GM18508 (cell line): ENCODE results near the gene GPR78.

Experiments used
- ATAC-seq: cut with Tn5 transposase; IDR thresholded peaks from one replicate; pipeline ENCODE4 v1.9.1; 2021; ENCODE audit warnings: moderate number of reproducible peaks; ENCODE audit not compliant: insufficient read depth, unreplicated experiment

The GPR78 gene, protein sequence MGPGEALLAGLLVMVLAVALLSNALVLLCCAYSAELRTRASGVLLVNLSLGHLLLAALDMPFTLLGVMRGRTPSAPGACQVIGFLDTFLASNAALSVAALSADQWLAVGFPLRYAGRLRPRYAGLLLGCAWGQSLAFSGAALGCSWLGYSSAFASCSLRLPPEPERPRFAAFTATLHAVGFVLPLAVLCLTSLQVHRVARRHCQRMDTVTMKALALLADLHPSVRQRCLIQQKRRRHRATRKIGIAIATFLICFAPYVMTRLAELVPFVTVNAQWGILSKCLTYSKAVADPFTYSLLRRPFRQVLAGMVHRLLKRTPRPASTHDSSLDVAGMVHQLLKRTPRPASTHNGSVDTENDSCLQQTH

DNA sequence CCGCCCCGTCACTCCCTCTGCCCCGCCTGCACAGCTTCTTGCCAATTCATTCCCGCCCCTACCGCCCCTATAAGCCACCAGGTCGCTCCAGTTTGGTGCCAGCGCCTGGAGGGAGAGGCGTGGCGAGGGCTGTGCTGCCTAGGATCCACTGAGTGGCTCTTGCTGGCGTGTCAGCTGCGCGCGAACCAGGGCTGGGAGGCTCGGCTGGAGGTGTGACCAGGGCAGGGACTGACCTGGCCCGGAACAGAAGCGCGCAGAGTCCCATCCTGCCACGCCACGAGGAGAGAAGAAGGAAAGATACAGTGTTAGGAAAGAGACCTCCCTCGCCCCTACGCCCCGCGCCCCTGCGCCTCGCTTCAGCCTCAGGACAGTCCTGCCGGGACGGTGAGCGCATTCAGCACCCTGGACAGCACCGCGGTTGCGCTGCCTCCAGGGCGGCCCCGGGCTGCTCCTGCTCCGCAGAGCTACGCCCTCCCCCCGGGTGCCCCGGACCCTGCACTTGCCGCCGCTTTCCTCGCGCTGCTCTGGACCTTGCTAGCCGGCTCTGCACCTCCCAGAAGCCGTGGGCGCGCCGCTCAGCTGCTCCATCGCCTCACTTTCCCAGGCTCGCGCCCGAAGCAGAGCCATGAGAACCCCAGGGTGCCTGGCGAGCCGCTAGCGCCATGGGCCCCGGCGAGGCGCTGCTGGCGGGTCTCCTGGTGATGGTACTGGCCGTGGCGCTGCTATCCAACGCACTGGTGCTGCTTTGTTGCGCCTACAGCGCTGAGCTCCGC is at the start of gene GPR78:
Gene GPR78, plus strand, starts transcription at position 72 of the 773 bp plus-strand sequence. Its CDS starts 591 bp downstream, at position 663.
- ATAC-seq, result no peak

DNA sequence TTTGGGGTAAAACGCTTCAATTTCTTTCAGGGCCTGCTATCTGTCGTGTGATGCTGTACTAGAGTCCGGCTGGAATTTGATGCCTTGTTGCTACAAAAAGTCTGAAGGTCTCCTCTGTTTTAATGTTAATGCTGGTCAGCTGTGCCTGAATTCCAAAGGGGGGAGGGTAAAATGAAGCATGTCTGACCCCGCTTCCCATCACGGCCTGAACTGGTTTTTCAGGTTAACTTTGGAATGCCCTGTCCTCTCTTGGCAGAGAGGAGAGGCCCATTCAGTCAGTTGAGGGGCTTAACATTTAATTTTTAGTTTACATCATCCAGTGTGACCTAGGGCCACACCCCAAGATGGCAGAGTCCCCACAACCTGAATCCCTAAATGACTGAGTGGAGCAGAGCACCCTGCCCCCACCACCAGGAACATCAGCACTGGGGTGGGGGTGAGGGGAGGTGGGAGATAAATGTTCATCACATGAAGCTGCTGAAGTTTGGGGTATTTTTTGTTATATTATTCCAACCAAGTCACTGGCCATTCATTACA is 47.9 kb upstream of the GPR78 start:
- no peak for ATAC-seq

DNA sequence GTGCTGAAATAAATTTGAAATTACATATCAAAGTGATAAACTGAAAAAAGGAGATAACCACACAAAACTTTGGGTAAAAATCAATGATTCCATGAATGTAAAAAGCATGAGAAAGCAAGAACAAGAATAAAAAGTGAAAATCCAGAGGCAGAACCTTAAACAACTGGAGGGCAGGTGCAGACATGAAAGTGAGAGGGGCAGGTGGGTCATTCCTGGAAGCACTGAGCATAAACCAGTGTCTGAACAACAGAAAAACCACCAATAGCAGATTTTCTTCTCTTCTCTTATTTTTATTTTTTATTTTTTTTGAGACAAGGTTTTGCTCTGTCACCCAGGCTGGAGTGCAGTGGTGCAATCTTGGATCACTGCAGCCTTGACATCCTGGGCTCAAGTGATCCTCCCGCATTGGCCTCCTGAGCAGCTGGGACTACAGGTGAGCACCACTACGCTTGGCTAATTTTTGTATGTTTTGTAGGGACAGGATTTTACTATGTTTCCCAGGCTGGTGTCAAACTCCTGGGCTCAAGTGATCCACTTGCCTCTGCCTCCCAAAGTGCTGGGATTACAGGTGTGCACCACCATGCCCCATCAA is 46.8 kb upstream of the GPR78 start:
- no peak for ATAC-seq

DNA sequence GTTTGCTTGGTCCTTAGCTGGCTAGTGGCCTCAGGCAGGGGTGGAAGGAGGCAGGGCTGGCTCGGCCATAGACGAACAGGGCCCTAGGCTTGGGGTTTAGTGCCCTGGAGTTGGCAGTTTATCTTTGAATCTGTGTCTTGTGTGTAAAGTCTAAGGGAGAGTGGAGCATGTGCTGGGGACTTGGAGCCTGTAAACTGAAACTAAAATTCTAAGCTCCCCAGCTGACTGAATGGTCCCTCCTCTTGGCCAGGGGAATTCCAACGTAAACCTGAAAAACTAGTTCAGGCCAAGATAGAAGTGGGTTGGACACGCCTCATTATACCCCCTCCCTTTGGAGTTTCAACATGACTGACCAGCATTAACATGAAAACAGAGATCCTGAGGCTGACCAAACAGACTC is 46.1 kb upstream of the GPR78 start:
- ATAC-seq, result peak; percentile 85

DNA sequence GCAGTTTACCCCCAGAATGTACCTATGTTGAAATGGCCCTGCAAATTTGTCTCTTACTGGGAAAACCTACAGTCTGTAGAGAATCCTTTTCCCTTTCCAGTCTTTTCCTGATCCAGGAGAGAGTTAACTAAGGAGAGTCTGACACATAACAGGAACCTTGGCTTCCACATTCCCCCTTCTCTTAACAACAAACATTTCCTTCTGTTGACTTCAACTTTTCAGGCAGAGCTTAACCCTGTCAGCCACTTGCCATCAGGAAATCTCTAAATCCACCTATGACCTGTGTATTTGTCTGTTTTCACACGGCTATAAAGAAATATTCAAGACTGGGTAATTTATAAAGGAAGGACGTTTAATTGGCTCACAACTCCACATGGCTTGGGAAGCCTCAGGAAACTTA is 45.6 kb upstream of the GPR78 start:
- ATAC-seq, result no peak

DNA sequence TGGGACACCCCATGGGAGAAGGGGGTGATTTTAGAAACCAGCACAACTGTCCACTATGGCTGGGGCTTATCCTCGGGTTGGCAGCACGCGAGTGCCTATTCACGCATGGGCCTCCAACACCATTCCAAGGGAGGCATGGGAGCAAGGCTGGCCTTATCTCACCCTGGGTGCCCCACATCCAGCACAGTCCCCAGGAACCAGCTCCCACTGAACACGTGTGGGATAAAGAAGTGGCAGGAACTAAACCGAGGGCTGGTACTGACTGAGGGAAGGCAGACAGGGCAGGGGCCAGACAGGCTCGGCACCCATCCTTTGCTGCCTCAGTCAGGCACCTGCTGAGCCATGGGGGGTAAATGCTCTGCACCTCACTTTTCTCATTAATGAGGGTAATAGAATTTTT is 43.7 kb upstream of the GPR78 start:
- ATAC-seq, result no peak

DNA sequence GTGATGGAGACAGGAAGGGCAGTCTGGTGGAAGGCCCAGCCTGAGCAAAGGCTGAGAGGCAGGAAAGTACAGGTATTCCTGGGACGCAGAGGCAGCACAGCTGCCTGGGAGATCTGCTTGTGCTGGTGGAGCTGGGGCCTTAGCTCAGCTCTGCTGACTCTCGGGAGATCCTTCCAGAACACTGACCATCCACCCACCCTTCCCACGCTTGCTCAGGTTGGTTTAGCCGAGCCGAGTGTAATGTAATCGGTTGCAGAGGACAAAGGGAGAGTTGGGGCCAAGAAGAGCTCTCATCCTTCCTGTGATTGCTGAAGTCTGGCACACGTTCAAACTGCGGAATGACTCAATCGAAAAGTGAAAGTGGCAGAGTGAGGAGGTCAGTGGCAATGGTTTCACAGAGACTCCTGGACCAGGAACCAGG is 43.1 kb upstream of the GPR78 start:
- ATAC-seq, result peak; percentile 39

DNA sequence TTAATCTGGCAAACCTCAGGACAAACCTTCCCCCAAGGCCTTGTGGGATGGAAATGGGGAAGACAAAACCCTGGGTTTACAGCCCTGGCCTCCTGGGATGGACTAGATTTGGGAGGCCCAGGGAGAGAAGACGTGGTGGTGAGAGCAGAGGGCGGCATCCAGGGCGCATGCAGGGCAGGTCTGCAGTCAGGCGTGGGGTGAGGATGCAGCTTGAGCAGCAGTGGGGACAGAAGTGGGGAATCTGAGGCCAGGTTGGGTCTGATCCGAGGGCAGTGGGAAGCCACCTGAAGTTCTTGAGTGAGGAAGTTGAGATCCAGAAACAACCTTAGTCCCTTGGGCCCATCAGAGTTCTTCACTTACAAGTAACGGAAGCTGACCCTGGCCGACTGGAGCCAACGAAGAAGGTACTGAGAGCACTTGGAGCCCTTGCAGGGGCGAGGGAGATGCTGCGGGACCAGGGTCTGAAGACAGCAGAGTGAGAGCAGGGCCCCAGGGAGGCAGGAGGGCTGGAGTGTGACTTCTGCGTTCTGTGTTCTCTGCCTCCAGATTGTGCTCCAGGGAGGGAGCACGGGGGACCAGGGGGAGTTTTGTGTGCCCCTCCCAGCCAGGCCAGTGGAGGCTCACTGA is 42.0 kb upstream of the GPR78 start:
- ATAC-seq, result no peak

DNA sequence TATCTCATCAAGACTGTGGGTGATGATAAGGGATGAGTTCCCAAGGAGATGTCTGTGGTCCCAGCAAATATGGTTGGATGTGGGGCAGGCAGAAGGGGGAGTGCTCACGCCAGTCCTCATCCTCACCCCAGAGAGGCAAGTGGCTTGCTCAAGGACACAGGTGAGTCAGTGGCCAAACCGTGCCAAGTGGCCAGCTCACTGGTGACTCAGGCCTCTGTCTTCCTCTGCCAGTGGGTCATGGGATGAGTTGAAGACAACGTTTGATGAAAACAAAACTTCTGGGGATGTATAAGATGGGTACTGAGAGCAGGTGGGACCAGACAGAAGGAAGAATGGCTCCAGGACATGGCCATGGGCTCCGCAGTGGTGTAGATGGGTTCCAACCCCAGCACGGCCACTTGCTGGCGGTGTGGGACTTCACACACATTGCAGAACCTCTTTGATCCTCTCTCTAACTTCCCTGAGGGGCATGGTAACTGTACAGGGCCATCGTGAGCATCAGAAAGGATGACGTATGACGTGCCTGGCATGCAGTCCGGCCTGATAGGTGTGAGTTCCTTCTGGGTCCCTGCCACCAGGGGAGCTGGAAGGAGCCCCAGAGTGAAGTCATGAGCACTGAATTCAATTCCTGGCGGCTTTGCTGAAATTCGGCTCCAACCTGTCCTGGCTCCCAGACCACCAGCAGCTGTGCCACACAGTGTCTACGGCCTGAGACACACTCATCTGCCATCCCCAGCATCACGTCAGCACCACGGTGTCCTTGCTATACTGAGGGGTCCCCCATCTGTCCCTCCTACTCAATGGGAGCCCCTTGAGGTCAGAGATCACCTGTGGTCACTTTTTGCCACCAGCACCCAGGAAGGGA is 41.3 kb upstream of the GPR78 start:
- ATAC-seq, result no peak

DNA sequence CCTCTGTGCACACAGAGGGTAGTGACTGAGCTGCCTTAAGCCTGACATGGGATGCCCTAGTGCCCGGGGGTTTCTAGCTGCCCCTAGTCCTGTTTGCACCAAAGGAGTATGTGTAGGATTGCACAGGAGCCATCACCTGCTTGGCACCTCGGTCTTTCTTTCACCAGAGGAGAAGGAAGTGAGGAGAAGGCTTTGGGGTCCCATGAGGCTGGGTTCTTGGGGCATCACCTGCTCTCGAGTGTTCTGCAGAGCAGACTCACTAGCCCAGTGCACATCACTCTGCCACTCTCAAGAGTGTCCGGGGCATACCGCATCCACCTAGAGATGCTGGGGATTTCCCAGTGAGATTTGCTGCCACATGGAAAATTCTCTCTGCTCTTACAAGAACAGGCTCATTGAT is 40.5 kb upstream of the GPR78 start:
- no peak for ATAC-seq

DNA sequence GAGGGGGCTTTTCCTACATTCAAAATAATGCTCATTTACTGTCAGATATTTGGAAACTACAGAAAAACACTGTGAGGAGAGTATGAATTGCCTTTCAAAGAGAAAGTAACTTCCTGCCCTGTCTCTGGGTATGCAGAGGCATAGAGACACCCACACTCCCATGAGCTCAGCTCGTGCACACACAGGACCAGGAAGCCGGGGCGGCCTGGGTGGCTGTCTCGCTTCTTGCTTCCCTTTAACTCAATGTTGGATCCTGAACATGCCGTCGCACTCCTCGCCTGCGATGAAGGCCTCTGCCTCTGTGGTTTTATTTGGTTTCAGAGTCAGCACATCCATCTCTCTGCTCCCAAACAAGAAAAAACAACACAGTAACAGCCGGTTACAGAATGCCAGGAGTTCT is 40.1 kb upstream of the GPR78 start:
- no peak for ATAC-seq

DNA sequence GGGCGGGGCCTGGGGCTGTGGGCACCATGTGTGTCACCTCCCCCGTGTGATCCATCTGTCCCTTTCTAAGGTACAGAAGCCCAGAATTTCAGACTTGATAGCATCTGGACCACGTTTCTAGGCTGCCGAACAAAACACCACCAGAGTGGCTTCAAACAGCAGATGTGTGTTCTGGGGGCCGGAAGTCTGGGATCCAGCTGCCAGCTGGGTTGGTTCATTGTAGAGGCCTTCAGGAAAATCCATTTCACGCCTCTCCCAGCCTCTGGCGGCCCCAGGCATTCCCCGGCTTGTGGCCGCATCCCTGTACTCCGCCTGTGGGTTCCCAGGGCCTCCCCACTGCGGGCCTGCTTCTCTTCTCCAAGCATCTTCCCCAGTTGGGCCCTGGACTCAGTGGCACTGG is 39.6 kb upstream of the GPR78 start:
- no peak for ATAC-seq

DNA sequence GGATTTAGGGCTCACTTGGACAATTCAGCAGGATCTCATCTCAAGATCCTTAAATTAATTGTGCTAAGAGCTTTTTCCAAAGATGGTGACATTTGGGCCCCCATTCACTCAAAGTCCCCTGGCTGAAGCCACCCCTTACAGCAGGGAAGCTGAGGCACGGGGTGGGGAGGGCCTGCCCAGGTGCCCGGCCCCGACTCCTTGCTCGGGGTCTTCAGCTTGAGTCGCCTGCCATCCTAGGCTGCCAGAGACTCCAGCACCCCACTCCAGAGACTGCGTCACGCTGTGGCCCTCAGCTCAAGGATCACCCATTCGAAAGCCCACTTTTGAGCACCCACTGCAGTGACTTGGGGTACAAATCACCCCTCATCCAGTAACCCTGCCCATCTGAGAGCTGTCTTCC is 39.2 kb upstream of the GPR78 start:
- ATAC-seq, result no peak

DNA sequence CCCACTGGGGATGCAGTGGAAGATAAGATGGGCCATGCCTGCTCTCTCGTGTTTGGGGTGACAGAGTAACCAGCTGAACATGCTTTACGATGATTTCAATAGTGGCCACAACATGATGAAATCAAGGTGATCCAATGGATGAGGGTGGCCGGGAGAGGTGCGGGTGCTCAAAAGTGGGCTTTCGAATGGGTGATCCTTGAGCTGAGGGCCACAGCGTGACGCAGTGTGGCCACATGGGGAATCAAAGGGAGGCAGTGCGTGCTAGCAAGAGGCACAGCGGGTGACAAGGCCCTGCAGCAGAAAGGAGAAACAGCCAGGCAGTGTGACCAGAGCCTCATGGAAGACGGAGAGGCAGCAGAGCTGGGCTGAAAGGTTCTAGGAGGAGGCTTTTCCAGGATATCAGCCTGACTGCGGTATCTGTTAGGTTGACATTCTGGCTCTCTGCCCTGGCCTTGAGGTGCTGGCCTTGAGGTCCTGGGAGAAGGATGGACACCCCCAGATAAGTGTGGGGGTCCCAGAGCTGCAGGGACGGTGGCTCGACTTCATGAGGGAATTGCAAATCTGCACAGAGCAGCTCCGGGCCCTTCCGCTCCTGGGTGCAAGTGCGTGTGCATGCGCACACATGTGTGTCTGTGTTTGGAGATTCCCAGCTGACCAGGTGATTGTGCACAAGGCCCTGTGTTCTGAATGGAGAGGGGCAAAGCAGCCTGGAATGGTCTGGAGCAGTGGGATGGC is 38.0 kb upstream of the GPR78 start:
- no peak for ATAC-seq

DNA sequence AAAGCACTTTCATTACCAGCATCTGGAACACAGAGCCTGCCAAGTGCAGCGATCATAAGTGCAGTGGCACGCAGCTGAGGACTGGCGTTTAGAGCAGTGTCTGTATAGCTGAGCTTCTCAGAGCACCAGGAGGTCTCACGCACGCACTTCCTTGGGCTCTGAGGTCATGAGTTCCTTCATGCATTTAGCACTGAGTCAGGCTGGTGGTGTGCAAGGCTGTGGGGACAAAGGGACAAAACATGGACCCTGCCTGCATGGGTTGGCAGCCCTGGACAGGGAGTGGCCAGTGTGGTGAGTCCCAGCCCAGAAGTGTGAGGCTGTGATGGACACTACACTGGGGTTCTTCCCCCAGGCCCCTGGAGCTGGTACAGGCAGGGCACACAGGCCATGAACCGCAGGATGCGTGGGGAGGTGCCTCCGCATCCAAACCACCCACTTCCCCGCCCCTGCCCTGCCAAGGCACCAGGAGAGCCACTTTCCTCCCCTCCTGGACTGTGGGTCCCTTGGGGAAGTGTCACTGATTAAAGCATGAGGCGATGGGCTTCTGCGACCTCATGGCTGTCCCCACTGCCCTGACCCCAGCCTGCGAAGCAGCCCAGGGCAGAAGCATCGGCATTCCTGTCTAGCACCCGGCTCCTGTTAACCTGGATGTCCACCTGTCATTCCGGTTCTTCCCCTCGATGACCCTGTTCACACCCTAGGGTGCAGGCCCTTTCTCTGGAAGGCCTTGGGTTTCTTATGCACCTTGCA is 37.2 kb upstream of the GPR78 start:
- ATAC-seq, result no peak

DNA sequence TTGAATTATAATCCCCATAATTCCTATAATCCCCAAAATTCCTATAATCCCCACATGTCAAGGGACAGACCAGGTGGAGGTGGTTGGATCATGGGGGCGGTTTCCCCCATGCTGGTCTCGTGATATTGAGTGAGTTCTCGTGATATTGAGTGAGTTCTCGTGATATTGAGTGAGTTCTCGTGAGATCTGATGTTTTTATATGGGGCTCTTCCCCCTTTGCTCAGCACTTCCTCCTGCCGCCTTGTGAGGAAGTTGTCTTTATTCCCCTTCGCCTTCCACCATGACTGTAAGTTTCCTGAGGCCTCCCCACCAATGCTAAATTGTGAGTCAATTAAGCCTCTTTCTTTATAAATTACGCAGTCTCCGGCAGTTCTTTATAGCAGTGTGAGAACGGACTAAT is 36.6 kb upstream of the GPR78 start:
- ATAC-seq, result no peak

DNA sequence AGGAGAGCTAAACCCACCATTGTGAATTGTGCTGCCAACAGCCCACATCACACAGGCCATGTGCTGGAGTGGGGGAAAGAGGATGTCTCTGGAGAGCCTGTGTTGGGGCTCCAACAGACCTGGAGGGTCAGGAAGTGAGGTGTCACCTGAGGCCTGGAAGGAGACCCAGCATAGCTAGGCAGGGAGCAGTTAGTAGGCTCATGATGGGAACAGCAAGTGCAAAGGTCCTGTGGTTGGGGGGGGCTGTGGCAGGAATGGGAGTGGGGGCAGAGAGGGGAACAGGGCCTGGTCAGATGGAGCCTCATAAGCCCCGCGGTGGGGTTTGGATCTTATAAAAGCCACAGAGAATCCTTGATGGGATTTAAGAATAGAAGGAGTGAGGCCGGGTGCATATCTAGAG is 35.9 kb upstream of the GPR78 start:
- ATAC-seq, result no peak

DNA sequence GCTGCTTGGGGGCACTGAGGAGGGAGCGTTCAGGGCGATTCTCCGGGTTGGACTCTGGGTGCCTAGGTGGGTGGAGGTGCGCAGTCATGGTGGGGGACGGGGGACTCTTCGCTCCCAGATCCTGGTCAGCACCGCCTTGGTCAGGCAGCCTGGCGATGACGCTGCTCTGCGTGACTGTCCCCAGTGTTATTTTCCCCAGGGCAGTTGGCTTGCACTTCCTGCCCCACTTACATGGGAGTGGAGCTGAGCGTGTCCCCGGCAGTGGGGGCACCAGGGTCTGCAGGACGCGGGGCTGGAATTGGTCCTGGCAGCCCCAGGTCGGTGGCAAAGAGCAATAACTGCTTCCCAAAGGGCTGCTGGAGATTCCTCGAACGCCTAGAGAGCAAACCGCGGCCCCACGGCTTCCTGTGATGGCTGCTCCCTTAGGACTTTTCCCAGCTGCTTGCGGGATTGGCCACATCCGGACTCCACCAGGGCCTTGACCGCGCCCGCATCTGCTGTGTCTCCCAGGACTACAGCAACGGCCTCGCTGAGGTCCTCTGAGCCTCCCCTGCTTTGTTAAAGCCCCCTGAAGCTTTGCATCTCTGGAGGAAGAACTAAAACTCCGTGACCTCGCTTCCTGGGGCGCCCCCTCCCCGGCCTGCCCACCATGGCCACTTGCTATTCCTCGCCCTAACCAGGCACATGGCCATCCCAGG is 35.3 kb upstream of the GPR78 start:
- ATAC-seq, result no peak
